Trophoblast cell (in vitro differentiated cells and primary cell): ENCODE measurements around the gene PPT2.

Experiments used
- DNase-seq, 2 donors: peaks; one replicate each; pipeline ENCODE4 v3.0.0-alpha.2; 2016
- H2AFZ ChIP-seq: 2 replicates; pipeline ENCODE4 v1.6.1; 2013; ENCODE audit warnings: low read length, moderate library complexity, mild to moderate bottlenecking; ENCODE audit not compliant: insufficient read depth, poor library complexity
- H2AK5ac ChIP-seq: 2 replicates; pipeline ENCODE4 v1.6.1; 2013; ENCODE audit warnings: mild to moderate bottlenecking, low read length
- H2BK120ac ChIP-seq: 2 replicates; pipeline ENCODE4 v1.6.1; 2013; ENCODE audit warnings: low read length, mild to moderate bottlenecking, moderate library complexity; ENCODE audit not compliant: insufficient read depth, poor library complexity
- H2BK12ac ChIP-seq: 2 replicates; pipeline ENCODE4 v1.6.1; 2013; ENCODE audit warnings: mild to moderate bottlenecking, low read length, moderate library complexity
- H2BK5ac ChIP-seq: 2 replicates; pipeline ENCODE4 v1.6.1; 2013; ENCODE audit warnings: low read length, low read depth, moderate library complexity, mild to moderate bottlenecking; ENCODE audit not compliant: poor library complexity
- H3K14ac ChIP-seq: 2 replicates; pipeline ENCODE4 v1.6.1; 2013; ENCODE audit warnings: mild to moderate bottlenecking, low read length
- H3K18ac ChIP-seq: 2 replicates; pipeline ENCODE4 v1.6.1; 2013; ENCODE audit warnings: mild to moderate bottlenecking, low read length
- H3K23ac ChIP-seq: 2 replicates; pipeline ENCODE4 v1.6.1; 2013; ENCODE audit warnings: low read length
- H3K27ac ChIP-seq: 2 replicates; pipeline ENCODE4 v1.5.1; 2013; ENCODE audit warnings: low read depth, mild to moderate bottlenecking, inconsistent platforms, low read length, moderate library complexity
- H3K27me3 ChIP-seq: 2 replicates; pipeline ENCODE4 v1.6.1; 2013; ENCODE audit warnings: inconsistent platforms, mild to moderate bottlenecking, low read length, moderate library complexity; ENCODE audit not compliant: insufficient read depth
- H3K36me3 ChIP-seq, 2 experiments: 1 replicate in 1 of 2; 2 replicates in 1 of 2; pipeline ENCODE4 v1.6.1; 2013; ENCODE audit warnings: low read length in 2 of 2, mild to moderate bottlenecking in 2 of 2, moderate library complexity in 1 of 2; ENCODE audit not compliant: insufficient read depth in 2 of 2, control insufficient read depth in 1 of 2
- H3K4ac ChIP-seq: 2 replicates; pipeline ENCODE4 v1.6.1; 2013; ENCODE audit warnings: low read depth, mild to moderate bottlenecking, low read length, moderate library complexity
- H3K4me1 ChIP-seq, 2 experiments: 1 replicate in 1 of 2; 2 replicates in 1 of 2; pipeline ENCODE4 v1.6.1; 2013; ENCODE audit warnings: low read length in 2 of 2, mild to moderate bottlenecking in 2 of 2, moderate library complexity in 1 of 2; ENCODE audit not compliant: insufficient read depth in 2 of 2, control insufficient read depth in 1 of 2
- H3K4me2 ChIP-seq: 2 replicates; pipeline ENCODE4 v1.6.1; 2013; ENCODE audit warnings: inconsistent platforms, mild to moderate bottlenecking, low read length, moderate library complexity
- H3K4me3 ChIP-seq: 2 replicates; pipeline ENCODE4 v1.5.1; 2013; ENCODE audit warnings: mild to moderate bottlenecking, low read depth, low read length, inconsistent platforms
- H3K79me1 ChIP-seq: one replicate; pipeline ENCODE4 v1.6.1; 2013; ENCODE audit warnings: low read length
- H3K79me2 ChIP-seq: 2 replicates; pipeline ENCODE4 v1.6.1; 2013; ENCODE audit warnings: low read length, mild to moderate bottlenecking; ENCODE audit not compliant: control insufficient read depth, insufficient read depth, poor library complexity
- H3K9ac ChIP-seq: 2 replicates; pipeline ENCODE4 v1.6.1; 2013; ENCODE audit warnings: mild to moderate bottlenecking, low read length
- H3K9me3 ChIP-seq: 2 replicates; pipeline ENCODE4 v1.6.1; 2013; ENCODE audit warnings: low read depth, mild to moderate bottlenecking, control low read depth, inconsistent platforms, low read length; ENCODE audit not compliant: insufficient read depth
- H4K12ac ChIP-seq: 2 replicates; pipeline ENCODE4 v1.6.1; 2013; ENCODE audit warnings: low read depth, mild to moderate bottlenecking, low read length, moderate library complexity
- H4K8ac ChIP-seq: 2 replicates; pipeline ENCODE4 v1.6.1; 2013; ENCODE audit warnings: low read depth, mild to moderate bottlenecking, low read length, moderate library complexity
- H4K91ac ChIP-seq: one replicate; pipeline ENCODE4 v1.6.1; 2013; ENCODE audit warnings: low read depth, mild to moderate bottlenecking, low read length, moderate library complexity
- WGBS: extraction: QIAGEN DNeasy Blood & Tissue Kit; methylation state at CpG from one replicate; pipeline ENCODE4 v1.1.7; 2013; ENCODE audit warnings: missing lambda C conversion rate; ENCODE audit not compliant: insufficient read length, insufficient coverage; ENCODE audit errors: extremely low coverage; 5-methylcytosine and 5-hydroxymethylcytosine counted together

PPT2 gene

DNA sequence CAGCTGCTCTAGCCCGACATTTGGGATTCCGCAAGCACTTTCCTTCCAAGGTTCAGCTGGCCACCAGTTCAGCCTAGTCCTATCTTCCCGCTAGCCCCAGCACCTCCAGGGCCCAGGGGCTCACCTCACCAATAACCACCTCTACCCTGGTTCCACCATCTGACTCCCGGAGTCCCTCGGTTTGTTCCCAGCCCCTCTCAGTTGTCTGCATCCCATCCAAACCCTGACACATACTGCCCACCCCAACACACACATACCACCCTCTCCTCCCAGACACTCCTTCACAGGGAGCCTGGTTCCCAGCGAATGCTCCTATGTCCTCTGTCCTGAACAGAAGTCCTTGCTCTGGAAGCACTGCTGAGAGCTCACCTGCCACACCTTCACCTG, 45.2 kb upstream of the PPT2 start:
- peak overlapping the region; percentile 47 for H3K23ac ChIP-seq
- peaks cover 2% of the 10 kb centered on the region for H3K9me3 ChIP-seq
- H3K4ac ChIP-seq: no peak overlapping the region
- H3K79me1 ChIP-seq: no peaks in the 10 kb centered on the region
- no CpG with 5 or more reads among the region's 6 CpGs for WGBS
- H4K12ac ChIP-seq: no peak overlapping the region
- no peak overlapping the region for H2BK12ac ChIP-seq
- H2AK5ac ChIP-seq: no peak overlapping the region
- no peak overlapping the region for H4K91ac ChIP-seq
- no peak overlapping the region for H2AFZ ChIP-seq
- no peak overlapping the region for H4K8ac ChIP-seq
- H3K79me2 ChIP-seq: no peaks in the 10 kb centered on the region
- H3K4me1 ChIP-seq: no peaks in the 10 kb centered on the region
- no peak overlapping the region for H3K27ac ChIP-seq
- no peaks in the 10 kb centered on the region for H3K27me3 ChIP-seq
- no peak overlapping the region for H3K4me2 ChIP-seq
- H3K36me3 ChIP-seq: peaks cover 2 to 3% of the 10 kb centered on the region in 2 experiments
- H3K4me3 ChIP-seq: no peak overlapping the region
- H3K9ac ChIP-seq: no peak overlapping the region
- H3K18ac ChIP-seq: no peak overlapping the region
- DNase-seq: no peak
- H2BK5ac ChIP-seq: no peak overlapping the region
- no peak overlapping the region for H2BK120ac ChIP-seq
- no peak overlapping the region for H3K14ac ChIP-seq

DNA sequence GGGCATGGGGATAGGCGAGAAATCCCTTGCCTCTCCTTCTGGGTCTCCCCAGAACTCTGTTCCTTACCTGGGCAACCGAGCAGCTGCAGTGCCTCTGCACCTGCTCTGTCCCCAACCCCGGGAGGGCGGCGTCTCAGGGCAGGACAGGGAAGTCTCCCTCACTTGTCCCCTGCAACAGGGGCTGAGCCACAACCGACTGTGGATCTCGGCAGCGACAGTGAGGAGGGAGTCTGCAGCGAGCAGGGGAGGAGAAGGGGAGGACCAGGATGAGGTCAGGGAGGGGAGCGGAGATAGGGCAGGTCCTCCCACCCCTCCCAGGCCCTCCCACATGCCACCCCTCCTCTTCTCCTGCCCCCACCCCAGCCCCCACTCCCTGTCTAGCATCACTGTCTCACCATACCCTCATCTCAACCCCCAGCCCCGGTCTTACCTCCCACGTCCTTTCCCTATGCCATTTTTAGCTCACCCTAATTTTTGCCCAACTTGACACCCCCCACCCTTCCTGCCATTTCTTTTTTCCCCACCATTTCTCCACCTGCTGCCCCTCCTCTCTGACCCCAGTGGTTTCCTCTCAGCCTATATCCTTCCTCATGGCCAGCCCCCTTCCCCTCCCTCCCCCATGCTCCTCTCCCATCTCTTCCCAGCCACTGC, 44.7 kb upstream of the PPT2 start, which contains the start of gene TNXB:
TNXB (minus strand) TSS at position 225 of the 651 bp plus-strand sequence. CDS start 11,140 bp downstream, outside the sequence.
- no peak within 1 kb of the TSS for H3K27ac ChIP-seq
- peaks cover 3 to 4% of the 10 kb centered on the region in 2 experiments for H3K4me1 ChIP-seq
- no peak within 1 kb of the TSS for H4K8ac ChIP-seq
- H3K4me3 ChIP-seq: no peak within 1 kb of the TSS
- no peak within 1 kb of the TSS for H3K4me2 ChIP-seq
- H2BK5ac ChIP-seq: no peak within 1 kb of the TSS
- peak within 1 kb of the TSS; percentile 47 for H3K23ac ChIP-seq
- H3K27me3 ChIP-seq: no peaks in the 10 kb centered on the region
- H4K12ac ChIP-seq: no peak within 1 kb of the TSS
- no peak within 1 kb of the TSS for H2AFZ ChIP-seq
- H2BK120ac ChIP-seq: no peak within 1 kb of the TSS
- H2AK5ac ChIP-seq: no peak within 1 kb of the TSS
- peaks cover 2% of the 10 kb centered on the region for H3K9me3 ChIP-seq
- no peak within 1 kb of the TSS for H3K9ac ChIP-seq
- WGBS: no CpG with 5 or more reads among the region's 12 CpGs
- H3K14ac ChIP-seq: no peak within 1 kb of the TSS
- no peak within 1 kb of the TSS for H2BK12ac ChIP-seq
- H3K79me1 ChIP-seq: no peaks in the 10 kb centered on the region
- H3K36me3 ChIP-seq: peaks cover 2 to 3% of the 10 kb centered on the region in 2 experiments
- H3K79me2 ChIP-seq: no peaks in the 10 kb centered on the region
- H3K18ac ChIP-seq: no peak within 1 kb of the TSS
- H3K4ac ChIP-seq: no peak within 1 kb of the TSS
- no peak within 1 kb of the TSS for H4K91ac ChIP-seq
- no peak for DNase-seq

DNA sequence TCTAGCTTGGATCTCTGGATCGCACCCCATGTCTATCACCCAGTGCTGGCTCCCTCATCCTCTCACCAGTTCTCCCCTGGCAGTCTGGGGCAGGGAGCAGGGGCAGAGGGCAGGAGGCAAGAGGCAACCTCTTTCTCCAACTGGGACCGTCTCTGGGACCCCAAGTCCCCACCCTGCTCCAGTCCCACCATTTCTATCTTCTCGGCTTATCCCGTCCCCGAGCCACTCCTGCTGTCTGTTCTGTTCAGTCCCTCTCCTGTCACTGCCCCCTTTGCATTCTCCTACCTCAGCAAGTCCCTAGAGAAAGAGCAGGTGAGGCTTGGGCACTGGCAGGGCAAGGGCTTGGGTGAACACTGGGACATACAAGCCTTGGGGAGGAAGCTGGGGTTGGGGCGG, 44.2 kb upstream of the PPT2 start:
- H3K14ac ChIP-seq: no peak overlapping the region
- no peak overlapping the region for H3K4me2 ChIP-seq
- H3K4me3 ChIP-seq: no peak overlapping the region
- no peak overlapping the region for H2BK120ac ChIP-seq
- H4K12ac ChIP-seq: no peak overlapping the region
- H3K27ac ChIP-seq: no peak overlapping the region
- no peak overlapping the region for H2AFZ ChIP-seq
- no peak overlapping the region for H4K8ac ChIP-seq
- no peak overlapping the region for H3K18ac ChIP-seq
- H3K23ac ChIP-seq: no peak overlapping the region
- H3K79me2 ChIP-seq: no peaks in the 10 kb centered on the region
- H3K27me3 ChIP-seq: no peaks in the 10 kb centered on the region
- H3K79me1 ChIP-seq: no peaks in the 10 kb centered on the region
- no peak overlapping the region for H4K91ac ChIP-seq
- no CpG with 5 or more reads among the region's 6 CpGs for WGBS
- H2BK12ac ChIP-seq: no peak overlapping the region
- H2BK5ac ChIP-seq: no peak overlapping the region
- peaks cover 4 to 5% of the 10 kb centered on the region in 2 experiments for H3K4me1 ChIP-seq
- no peak for DNase-seq
- no peak overlapping the region for H2AK5ac ChIP-seq
- H3K9me3 ChIP-seq: peaks cover 2% of the 10 kb centered on the region
- H3K36me3 ChIP-seq: peaks cover 4% of the 10 kb centered on the region in 2 experiments
- no peak overlapping the region for H3K4ac ChIP-seq
- no peak overlapping the region for H3K9ac ChIP-seq

DNA sequence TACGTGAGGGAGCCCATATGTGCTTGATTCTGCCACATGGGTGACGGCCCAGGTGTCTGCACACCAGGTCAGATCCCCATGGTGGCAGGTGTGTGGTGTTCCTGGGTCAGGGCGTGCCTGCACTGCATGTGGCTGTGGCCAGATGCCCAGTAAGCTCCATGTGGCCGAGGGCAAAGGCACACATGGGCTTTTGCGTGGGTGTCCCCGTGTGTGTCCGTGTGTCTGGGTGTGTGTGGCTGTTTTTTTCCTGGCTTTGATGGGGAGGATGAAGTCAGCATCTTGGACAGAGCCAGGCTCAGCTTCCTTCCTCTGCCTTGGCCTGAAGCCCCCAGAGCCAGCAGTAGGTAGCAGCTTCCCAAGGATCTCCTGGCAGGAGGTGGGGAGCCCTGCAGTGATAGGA, 43.3 kb upstream of the PPT2 start:
- Histone ChIP-seq H3K4ac (no peak overlapping the region), H3K4me2 (no peak overlapping the region), H3K36me3 (peaks cover 8 to 9% of the 10 kb centered on the region in 2 experiments), H2BK120ac (no peak overlapping the region), H3K27ac (no peak overlapping the region), H3K27me3 (no peaks in the 10 kb centered on the region), H3K23ac (no peak overlapping the region), H3K79me2 (no peaks in the 10 kb centered on the region), H2BK12ac (no peak overlapping the region), H4K91ac (no peak overlapping the region), H3K4me3 (no peak overlapping the region), H3K18ac (no peak overlapping the region), H3K4me1 (peaks cover 4 to 7% of the 10 kb centered on the region in 2 experiments), H3K14ac (no peak overlapping the region), H3K9me3 (peaks cover 2% of the 10 kb centered on the region), H4K12ac (no peak overlapping the region), H4K8ac (no peak overlapping the region), H2AFZ (no peak overlapping the region), H2AK5ac (no peak overlapping the region), H2BK5ac (no peak overlapping the region), H3K79me1 (no peaks in the 10 kb centered on the region), H3K9ac (no peak overlapping the region)
- DNase-seq: no peak
- WGBS: no CpG with 5 or more reads among the region's 7 CpGs
